H9 (cell line): ENCODE results near the gene GAPDH. TPM values are rescaled to one million over a fixed set of nuclear protein-coding genes. Genes with fewer than 3 reads are reported as not detected.

Experiments used
- DNase-seq: peaks from one replicate; pipeline ENCODE4 v3.0.0-alpha.2; 2017
- H2AFZ ChIP-seq: one replicate; pipeline ENCODE4 v1.6.1; 2013; ENCODE audit warnings: mild to moderate bottlenecking, low read length, control low read depth, moderate library complexity
- H2AK5ac ChIP-seq: 2 replicates; pipeline ENCODE4 v1.6.1; 2013; ENCODE audit warnings: low read length, control low read depth, mixed read lengths; ENCODE audit not compliant: insufficient read length
- H2BK120ac ChIP-seq: one replicate; pipeline ENCODE4 v1.6.1; 2013; ENCODE audit warnings: low read depth, mild to moderate bottlenecking, low read length, control low read depth, inconsistent platforms; ENCODE audit not compliant: poor library complexity, severe bottlenecking
- H2BK12ac ChIP-seq: 2 replicates; pipeline ENCODE4 v1.6.1; 2013; ENCODE audit warnings: low read length, control low read depth, mixed read lengths, low read depth; ENCODE audit not compliant: insufficient read length
- H2BK15ac ChIP-seq: 2 replicates; pipeline ENCODE4 v1.6.1; 2013; ENCODE audit warnings: low read depth, low read length, control low read depth
- H2BK20ac ChIP-seq: one replicate; pipeline ENCODE4 v1.6.1; 2013; ENCODE audit warnings: low read depth, mild to moderate bottlenecking, low read length, control low read depth, inconsistent platforms; ENCODE audit not compliant: poor library complexity, severe bottlenecking
- H2BK5ac ChIP-seq: 2 replicates; pipeline ENCODE4 v1.6.1; 2013; ENCODE audit warnings: low read length, control low read depth, mixed read lengths; ENCODE audit not compliant: insufficient read length
- H3K14ac ChIP-seq: 2 replicates; pipeline ENCODE4 v1.6.1; 2013; ENCODE audit warnings: low read length, control low read depth; ENCODE audit not compliant: insufficient read depth
- H3K18ac ChIP-seq: 2 replicates; pipeline ENCODE4 v1.6.1; 2013; ENCODE audit warnings: low read depth, mild to moderate bottlenecking, mixed read lengths, low read length, control low read depth; ENCODE audit not compliant: insufficient read length
- H3K23ac ChIP-seq: 2 replicates; pipeline ENCODE4 v1.6.1; 2013; ENCODE audit warnings: low read length, control low read depth, mixed read lengths, low read depth; ENCODE audit not compliant: insufficient read length
- H3K23me2 ChIP-seq: 2 replicates; pipeline ENCODE4 v1.6.1; 2013; ENCODE audit warnings: low read depth, mild to moderate bottlenecking, mixed read lengths, low read length, control low read depth; ENCODE audit not compliant: insufficient read length, poor library complexity, severe bottlenecking
- H3K27ac ChIP-seq: 2 replicates; pipeline ENCODE4 v1.5.1; 2013; ENCODE audit warnings: low read length, control low read depth, mixed read lengths, low read depth; ENCODE audit not compliant: insufficient read length
- H3K27me3 ChIP-seq: 2 replicates; pipeline ENCODE4 v1.6.1; 2013; ENCODE audit warnings: low read length, control low read depth, inconsistent platforms; ENCODE audit not compliant: insufficient read depth
- H3K4ac ChIP-seq: 2 replicates; pipeline ENCODE4 v1.6.1; 2013; ENCODE audit warnings: low read depth, mild to moderate bottlenecking, control low read depth, inconsistent platforms, low read length, moderate library complexity
- H3K4me1 ChIP-seq: 2 replicates; pipeline ENCODE4 v1.6.1; 2013; ENCODE audit warnings: low read length, control low read depth, inconsistent platforms; ENCODE audit not compliant: insufficient read depth
- H3K4me2 ChIP-seq: 2 replicates; pipeline ENCODE4 v1.6.1; 2013; ENCODE audit warnings: low read length, control low read depth, mixed read lengths; ENCODE audit not compliant: insufficient read length, insufficient read depth
- H3K56ac ChIP-seq: 2 replicates; pipeline ENCODE4 v1.6.1; 2013; ENCODE audit warnings: low read depth, mild to moderate bottlenecking, mixed read lengths, low read length, control low read depth; ENCODE audit not compliant: insufficient read length
- H3K79me1 ChIP-seq: 2 replicates; pipeline ENCODE4 v1.6.1; 2013; ENCODE audit warnings: low read depth, mild to moderate bottlenecking, moderate library complexity, low read length, control low read depth, inconsistent platforms; ENCODE audit not compliant: insufficient read depth, poor library complexity, severe bottlenecking
- H3K79me2 ChIP-seq: 2 replicates; pipeline ENCODE4 v1.6.1; 2013; ENCODE audit warnings: low read length, control low read depth, inconsistent platforms; ENCODE audit not compliant: insufficient read depth
- H3K9ac ChIP-seq: 2 replicates; pipeline ENCODE4 v1.6.1; 2013; ENCODE audit warnings: low read length, control low read depth, mixed read lengths; ENCODE audit not compliant: insufficient read length; ENCODE audit errors: extremely low read depth
- H3K9me3 ChIP-seq: one replicate; pipeline ENCODE4 v1.6.1; 2013; ENCODE audit warnings: low read depth, low read length, inconsistent platforms; ENCODE audit not compliant: control insufficient read depth
- H3T11ph ChIP-seq: one replicate; pipeline ENCODE4 v1.6.1; 2013; ENCODE audit warnings: mild to moderate bottlenecking, low read length, control low read depth, inconsistent platforms
- H4K20me1 ChIP-seq: one replicate; pipeline ENCODE4 v1.6.1; 2013; ENCODE audit not compliant: control insufficient read depth, insufficient read length, insufficient read depth
- H4K5ac ChIP-seq: 2 replicates; pipeline ENCODE4 v1.6.1; 2013; ENCODE audit warnings: low read depth, mild to moderate bottlenecking, mixed read lengths, low read length, control low read depth; ENCODE audit not compliant: insufficient read length
- H4K8ac ChIP-seq: replicated peaks from 2 replicates; pipeline ENCODE4 v1.6.1; 2013; ENCODE audit warnings: low read length, control low read depth, mixed read lengths, low read depth; ENCODE audit not compliant: insufficient read length
- H4K91ac ChIP-seq: 2 replicates; pipeline ENCODE4 v1.6.1; 2013; ENCODE audit warnings: low read depth, mild to moderate bottlenecking, moderate library complexity, mixed read lengths, low read length, control low read depth; ENCODE audit not compliant: insufficient read length
- H3K27ac Mint-ChIP-seq, 3 experiments: 2 replicates in 2 of 3; 3 replicates in 1 of 3; pipeline ENCODE4 v1.8.0; 2020 to 2021; ENCODE audit warnings: mixed read lengths in 3 of 3, mild to moderate bottlenecking in 1 of 3, moderate library complexity in 1 of 3
- H3K27me3 Mint-ChIP-seq: 2 replicates; pipeline ENCODE4 v1.8.0; 2021; ENCODE audit warnings: low read depth, mild to moderate bottlenecking, moderate library complexity, mixed read lengths
- H3K36me3 Mint-ChIP-seq, 3 experiments: 2 replicates in 2 of 3; 3 replicates in 1 of 3; pipeline ENCODE4 v1.8.0; 2020 to 2021; ENCODE audit warnings: low read depth in 3 of 3, mixed read lengths in 3 of 3; ENCODE audit not compliant: insufficient read depth in 1 of 3
- H3K4me1 Mint-ChIP-seq, 2 experiments: 2 replicates each; pipeline ENCODE4 v1.8.0; 2020; ENCODE audit warnings: mixed read lengths in 2 of 2
- H3K4me3 Mint-ChIP-seq, 2 experiments: 2 replicates in 1 of 2; 3 replicates in 1 of 2; pipeline ENCODE4 v1.8.0; 2020 to 2021; ENCODE audit warnings: mild to moderate bottlenecking in 2 of 2, mixed read lengths in 2 of 2, moderate library complexity in 1 of 2
- H3K9me3 Mint-ChIP-seq, 2 experiments: 2 replicates in 1 of 2; 3 replicates in 1 of 2; pipeline ENCODE4 v1.8.0; 2020; ENCODE audit warnings: mild to moderate bottlenecking in 2 of 2, mixed read lengths in 2 of 2, moderate library complexity in 1 of 2
- CTCF ChIP-seq: fragments of 200-600 bp; sonication (generic); conservative IDR thresholded peaks from 3 replicates; pipeline ENCODE4 v1.8.0; 2021; ENCODE audit warnings: antibody characterized with exemption, mild to moderate bottlenecking
- WGBS: extraction: QIAGEN DNeasy Blood & Tissue Kit; methylation state at CpG from one replicate; pipeline ENCODE4 v1.1.7; 2013; ENCODE audit warnings: missing lambda C conversion rate, low lambda C conversion rate, mixed read lengths; ENCODE audit not compliant: insufficient read length; ENCODE audit errors: extremely low coverage; 5-methylcytosine and 5-hydroxymethylcytosine counted together
- total RNA-seq: library from RNA; stranded (reverse); gene quantifications from 2 replicates; pipeline ENCODE4 v1.2.1, GENCODE V29; 2021

Gene GAPDH
- total RNA-seq, 1 experiment from 2014 or later: 4,581 TPM

- Histone ChIP-seq H4K20me1 (no peaks in the 10 kb centered on the region), H3K23me2 (peaks cover 5% of the 10 kb centered on the region), H2BK15ac (no peak overlapping the region), H3K79me2 (no peaks in the 10 kb centered on the region; the same call in 1 of the 2 replicates), H3K79me1 (no peaks in the 10 kb centered on the region), H4K91ac (no peak overlapping the region), H3K9ac (no peak overlapping the region), H2AK5ac (no peak overlapping the region), H2AFZ (no peak overlapping the region), H3K27ac (no peak overlapping the region), H3K23ac (no peak overlapping the region), H4K5ac (no peak overlapping the region), H3T11ph (no peak overlapping the region), H2BK5ac (no peak overlapping the region), H3K4ac (no peak overlapping the region), H2BK12ac (no peak overlapping the region), H3K4me1 (no peaks in the 10 kb centered on the region), H2BK120ac (no peak overlapping the region), H2BK20ac (no peak overlapping the region), H3K56ac (no peak overlapping the region), H3K14ac (no peak overlapping the region), H4K8ac (no peak overlapping the region), H3K4me2 (no peak overlapping the region), H3K18ac (no peak overlapping the region), H3K27me3 (no peaks in the 10 kb centered on the region), H3K9me3 (no peaks in the 10 kb centered on the region)
- peaks cover 6 to 9% (median 8%) of the 10 kb centered on the region in 3 experiments; a peak in 6 of 7 replicates for H3K36me3 Mint-ChIP-seq
- peaks cover 5 to 6% of the 10 kb centered on the region in 2 experiments for H3K4me1 Mint-ChIP-seq
- no peak for DNase-seq
- TF ChIP-seq CTCF: no peak
- WGBS: no CpG with 5 or more reads among the region's 1 CpG
- H3K4me3 Mint-ChIP-seq: no peak overlapping the region
- no peak overlapping the region for H3K27ac Mint-ChIP-seq
- H3K27me3 Mint-ChIP-seq: peaks cover 2% of the 10 kb centered on the region; the same call in 1 of the 2 replicates
- H3K9me3 Mint-ChIP-seq: no peaks in the 10 kb centered on the region
These were observed 46.1 kb upstream of the GAPDH start for GRCh38 chr12:6488240-6488639.
